Raji (cell line): Measurements from ENCODE around the gene C1QTNF6.

ENCODE experiments used
- POLR2A ChIP-seq: IDR thresholded peaks from 2 replicates; pipeline ENCODE4 v1.6.1; 2011; ENCODE audit warnings: low read depth, low read length, control low read depth; ENCODE audit not compliant: insufficient read depth

Gene C1QTNF6

GRCh38 chr22:37141971-37142370, 46.1 kb downstream of the C1QTNF6 start:
- TF ChIP-seq POLR2A, result no peak

DNA sequence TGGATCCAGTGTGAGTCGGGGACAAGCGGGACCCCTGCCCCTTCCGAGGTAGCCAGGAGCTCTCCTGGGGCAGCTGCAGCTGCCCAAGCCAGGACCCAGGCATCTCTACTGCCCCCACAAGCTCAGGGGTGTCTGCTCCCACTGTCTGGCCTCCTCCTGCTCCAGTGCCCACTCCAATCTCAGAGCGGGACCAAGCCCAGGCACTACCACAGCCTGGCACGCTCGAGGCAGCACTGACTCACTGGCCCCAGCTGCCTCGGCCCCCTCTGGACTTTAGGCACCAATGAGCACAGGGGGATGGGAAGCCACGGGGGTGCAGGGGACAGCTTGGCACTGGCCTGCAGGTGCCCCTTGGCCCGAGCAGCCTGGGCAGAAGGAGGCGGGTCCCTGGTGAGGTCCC, 46.6 kb downstream of the C1QTNF6 start:
- TF ChIP-seq POLR2A, result no peak

GRCh38 chr22:37140686-37141323, 47.2 kb downstream of the C1QTNF6 start:
- TF ChIP-seq POLR2A, result no peak

GRCh38 chr22:37139762-37140161, 48.3 kb downstream of the C1QTNF6 start:
- no peak for TF ChIP-seq POLR2A

GRCh38 chr22:37138849-37139561, 49.0 kb downstream of the C1QTNF6 start:
- TF ChIP-seq POLR2A, result no peak

- TF ChIP-seq POLR2A, result no peak
Observed at GRCh38 chr22:37137903-37138665, 50.0 kb downstream of the C1QTNF6 start.

GRCh38 chr22:37137131-37137530, 50.9 kb downstream of the C1QTNF6 start:
- TF ChIP-seq POLR2A, result no peak

DNA sequence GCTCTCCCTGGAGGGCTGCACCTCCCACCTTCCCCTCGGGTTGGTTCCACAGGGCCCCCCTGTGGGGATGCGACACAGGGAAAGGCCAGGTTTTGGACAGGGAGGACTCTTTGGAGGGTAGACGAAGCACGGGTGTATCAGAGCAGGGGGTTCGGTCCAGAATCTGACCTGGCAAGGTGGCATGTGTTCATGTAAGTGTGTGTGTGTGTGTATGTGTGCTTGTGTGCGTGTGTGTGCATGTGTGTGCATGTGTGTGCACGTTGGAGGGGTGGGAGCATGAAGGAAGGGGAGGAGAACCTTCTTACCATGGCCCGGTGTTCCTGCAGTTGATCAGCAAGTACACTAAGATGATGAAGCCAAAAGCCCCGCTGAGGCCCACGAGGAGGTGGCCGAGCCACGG, 53.0 kb downstream of the C1QTNF6 start:
- no peak for TF ChIP-seq POLR2A

GRCh38 chr22:37133304-37134018, 54.6 kb downstream of the C1QTNF6 start:
- TF ChIP-seq POLR2A, result no peak

DNA sequence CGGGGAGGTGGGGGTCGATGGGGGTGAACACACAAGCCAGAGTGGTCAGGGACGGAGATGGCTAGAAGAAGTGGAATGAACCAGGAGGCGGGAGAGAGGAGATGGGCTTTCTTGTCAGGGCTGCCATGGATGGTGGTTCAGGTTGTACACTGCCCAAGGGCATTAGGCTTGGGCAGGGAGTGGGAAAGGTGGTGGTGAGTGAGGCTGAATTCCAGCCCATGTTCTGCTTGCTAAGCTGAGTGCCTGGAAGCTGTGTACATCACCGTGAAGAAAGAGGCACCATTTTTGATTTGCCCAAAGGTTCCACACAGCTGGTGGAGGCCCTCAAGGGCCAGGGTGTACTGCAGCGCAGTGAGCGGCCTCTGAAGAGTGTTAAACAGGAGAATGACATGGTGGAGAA, 55.3 kb downstream of the C1QTNF6 start:
- no peak for TF ChIP-seq POLR2A
